H9 (cell line): ENCODE results near the gene PACSIN2. TPM values are rescaled to one million over a fixed set of nuclear protein-coding genes. Genes with fewer than 3 reads are reported as not detected.

Experiments
- DNase-seq: peaks from one replicate; pipeline ENCODE4 v3.0.0-alpha.2; 2017
- H2AFZ ChIP-seq: one replicate; pipeline ENCODE4 v1.6.1; 2013; ENCODE audit warnings: mild to moderate bottlenecking, low read length, control low read depth, moderate library complexity
- H2AK5ac ChIP-seq: 2 replicates; pipeline ENCODE4 v1.6.1; 2013; ENCODE audit warnings: low read length, control low read depth, mixed read lengths; ENCODE audit not compliant: insufficient read length
- H2BK120ac ChIP-seq: one replicate; pipeline ENCODE4 v1.6.1; 2013; ENCODE audit warnings: low read depth, mild to moderate bottlenecking, low read length, control low read depth, inconsistent platforms; ENCODE audit not compliant: poor library complexity, severe bottlenecking
- H2BK12ac ChIP-seq: 2 replicates; pipeline ENCODE4 v1.6.1; 2013; ENCODE audit warnings: low read length, control low read depth, mixed read lengths, low read depth; ENCODE audit not compliant: insufficient read length
- H2BK15ac ChIP-seq: 2 replicates; pipeline ENCODE4 v1.6.1; 2013; ENCODE audit warnings: low read depth, low read length, control low read depth
- H2BK20ac ChIP-seq: one replicate; pipeline ENCODE4 v1.6.1; 2013; ENCODE audit warnings: low read depth, mild to moderate bottlenecking, low read length, control low read depth, inconsistent platforms; ENCODE audit not compliant: poor library complexity, severe bottlenecking
- H2BK5ac ChIP-seq: 2 replicates; pipeline ENCODE4 v1.6.1; 2013; ENCODE audit warnings: low read length, control low read depth, mixed read lengths; ENCODE audit not compliant: insufficient read length
- H3K14ac ChIP-seq: 2 replicates; pipeline ENCODE4 v1.6.1; 2013; ENCODE audit warnings: low read length, control low read depth; ENCODE audit not compliant: insufficient read depth
- H3K18ac ChIP-seq: 2 replicates; pipeline ENCODE4 v1.6.1; 2013; ENCODE audit warnings: low read depth, mild to moderate bottlenecking, mixed read lengths, low read length, control low read depth; ENCODE audit not compliant: insufficient read length
- H3K23ac ChIP-seq: 2 replicates; pipeline ENCODE4 v1.6.1; 2013; ENCODE audit warnings: low read length, control low read depth, mixed read lengths, low read depth; ENCODE audit not compliant: insufficient read length
- H3K23me2 ChIP-seq: 2 replicates; pipeline ENCODE4 v1.6.1; 2013; ENCODE audit warnings: low read depth, mild to moderate bottlenecking, mixed read lengths, low read length, control low read depth; ENCODE audit not compliant: insufficient read length, poor library complexity, severe bottlenecking
- H3K27ac ChIP-seq: 2 replicates; pipeline ENCODE4 v1.5.1; 2013; ENCODE audit warnings: low read length, control low read depth, mixed read lengths, low read depth; ENCODE audit not compliant: insufficient read length
- H3K27me3 ChIP-seq: 2 replicates; pipeline ENCODE4 v1.6.1; 2013; ENCODE audit warnings: low read length, control low read depth, inconsistent platforms; ENCODE audit not compliant: insufficient read depth
- H3K4ac ChIP-seq: 2 replicates; pipeline ENCODE4 v1.6.1; 2013; ENCODE audit warnings: low read depth, mild to moderate bottlenecking, control low read depth, inconsistent platforms, low read length, moderate library complexity
- H3K4me1 ChIP-seq: 2 replicates; pipeline ENCODE4 v1.6.1; 2013; ENCODE audit warnings: low read length, control low read depth, inconsistent platforms; ENCODE audit not compliant: insufficient read depth
- H3K4me2 ChIP-seq: 2 replicates; pipeline ENCODE4 v1.6.1; 2013; ENCODE audit warnings: low read length, control low read depth, mixed read lengths; ENCODE audit not compliant: insufficient read length, insufficient read depth
- H3K56ac ChIP-seq: 2 replicates; pipeline ENCODE4 v1.6.1; 2013; ENCODE audit warnings: low read depth, mild to moderate bottlenecking, mixed read lengths, low read length, control low read depth; ENCODE audit not compliant: insufficient read length
- H3K79me1 ChIP-seq: 2 replicates; pipeline ENCODE4 v1.6.1; 2013; ENCODE audit warnings: low read depth, mild to moderate bottlenecking, moderate library complexity, low read length, control low read depth, inconsistent platforms; ENCODE audit not compliant: insufficient read depth, poor library complexity, severe bottlenecking
- H3K79me2 ChIP-seq: 2 replicates; pipeline ENCODE4 v1.6.1; 2013; ENCODE audit warnings: low read length, control low read depth, inconsistent platforms; ENCODE audit not compliant: insufficient read depth
- H3K9ac ChIP-seq: 2 replicates; pipeline ENCODE4 v1.6.1; 2013; ENCODE audit warnings: low read length, control low read depth, mixed read lengths; ENCODE audit not compliant: insufficient read length; ENCODE audit errors: extremely low read depth
- H3K9me3 ChIP-seq: one replicate; pipeline ENCODE4 v1.6.1; 2013; ENCODE audit warnings: low read depth, low read length, inconsistent platforms; ENCODE audit not compliant: control insufficient read depth
- H3T11ph ChIP-seq: one replicate; pipeline ENCODE4 v1.6.1; 2013; ENCODE audit warnings: mild to moderate bottlenecking, low read length, control low read depth, inconsistent platforms
- H4K20me1 ChIP-seq: one replicate; pipeline ENCODE4 v1.6.1; 2013; ENCODE audit not compliant: control insufficient read depth, insufficient read length, insufficient read depth
- H4K5ac ChIP-seq: 2 replicates; pipeline ENCODE4 v1.6.1; 2013; ENCODE audit warnings: low read depth, mild to moderate bottlenecking, mixed read lengths, low read length, control low read depth; ENCODE audit not compliant: insufficient read length
- H4K8ac ChIP-seq: replicated peaks from 2 replicates; pipeline ENCODE4 v1.6.1; 2013; ENCODE audit warnings: low read length, control low read depth, mixed read lengths, low read depth; ENCODE audit not compliant: insufficient read length
- H4K91ac ChIP-seq: 2 replicates; pipeline ENCODE4 v1.6.1; 2013; ENCODE audit warnings: low read depth, mild to moderate bottlenecking, moderate library complexity, mixed read lengths, low read length, control low read depth; ENCODE audit not compliant: insufficient read length
- H3K27ac Mint-ChIP-seq, 3 experiments: 2 replicates in 2 of 3; 3 replicates in 1 of 3; pipeline ENCODE4 v1.8.0; 2020 to 2021; ENCODE audit warnings: mixed read lengths in 3 of 3, mild to moderate bottlenecking in 1 of 3, moderate library complexity in 1 of 3
- H3K27me3 Mint-ChIP-seq: 2 replicates; pipeline ENCODE4 v1.8.0; 2021; ENCODE audit warnings: low read depth, mild to moderate bottlenecking, moderate library complexity, mixed read lengths
- H3K36me3 Mint-ChIP-seq, 3 experiments: 2 replicates in 2 of 3; 3 replicates in 1 of 3; pipeline ENCODE4 v1.8.0; 2020 to 2021; ENCODE audit warnings: low read depth in 3 of 3, mixed read lengths in 3 of 3; ENCODE audit not compliant: insufficient read depth in 1 of 3
- H3K4me1 Mint-ChIP-seq, 2 experiments: 2 replicates each; pipeline ENCODE4 v1.8.0; 2020; ENCODE audit warnings: mixed read lengths in 2 of 2
- H3K4me3 Mint-ChIP-seq, 2 experiments: 2 replicates in 1 of 2; 3 replicates in 1 of 2; pipeline ENCODE4 v1.8.0; 2020 to 2021; ENCODE audit warnings: mild to moderate bottlenecking in 2 of 2, mixed read lengths in 2 of 2, moderate library complexity in 1 of 2
- H3K9me3 Mint-ChIP-seq, 2 experiments: 2 replicates in 1 of 2; 3 replicates in 1 of 2; pipeline ENCODE4 v1.8.0; 2020; ENCODE audit warnings: mild to moderate bottlenecking in 2 of 2, mixed read lengths in 2 of 2, moderate library complexity in 1 of 2
- WGBS: extraction: QIAGEN DNeasy Blood & Tissue Kit; methylation state at CpG from one replicate; pipeline ENCODE4 v1.1.7; 2013; ENCODE audit warnings: missing lambda C conversion rate, low lambda C conversion rate, mixed read lengths; ENCODE audit not compliant: insufficient read length; ENCODE audit errors: extremely low coverage; 5-methylcytosine and 5-hydroxymethylcytosine counted together
- total RNA-seq: library from RNA; stranded (reverse); gene quantifications from 2 replicates; pipeline ENCODE4 v1.2.1, GENCODE V29; 2021
- TF ChIP-seq, protein P1 (sequence below): fragments of 200-600 bp; sonication (generic); conservative IDR thresholded peaks from 3 replicates; pipeline ENCODE4 v1.8.0; 2021; ENCODE audit warnings: antibody characterized with exemption, mild to moderate bottlenecking

PACSIN2 gene
- total RNA-seq, 1 experiment from 2014 or later: 62.3 TPM

DNA sequence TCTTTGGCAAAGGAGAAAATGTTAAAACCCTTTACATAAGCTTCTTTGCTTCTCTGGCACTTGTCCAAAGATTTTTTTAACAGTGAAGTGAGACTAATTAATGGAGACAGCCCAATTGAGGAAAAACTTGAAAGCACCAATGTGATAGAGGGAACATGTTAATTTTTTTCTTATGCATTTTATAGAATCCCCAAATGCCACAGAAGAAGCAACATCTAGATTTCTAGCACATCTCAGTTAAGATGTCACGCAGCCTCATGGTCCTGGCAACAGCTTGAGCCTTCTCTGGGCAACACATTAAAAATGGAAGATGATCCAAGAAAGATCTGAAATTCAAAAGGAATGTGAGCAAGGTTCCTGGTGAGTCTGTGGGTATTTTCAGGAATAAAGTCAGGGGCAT lies 48.5 kb downstream of the PACSIN2 start:
- no peak overlapping the region for H3K56ac ChIP-seq
- H3K14ac ChIP-seq: no peak overlapping the region
- H3K18ac ChIP-seq: no peak overlapping the region
- no peak overlapping the region for H4K5ac ChIP-seq
- H3K27ac ChIP-seq: no peak overlapping the region
- no peak overlapping the region for H2AFZ ChIP-seq
- H2BK120ac ChIP-seq: no peak overlapping the region
- no peak overlapping the region for H2AK5ac ChIP-seq
- no peak overlapping the region for H4K8ac ChIP-seq
- H3K9me3 Mint-ChIP-seq: peaks cover 10 to 12% of the 10 kb centered on the region in 2 experiments
- no peak overlapping the region for H3T11ph ChIP-seq
- TF ChIP-seq, protein P1, sequence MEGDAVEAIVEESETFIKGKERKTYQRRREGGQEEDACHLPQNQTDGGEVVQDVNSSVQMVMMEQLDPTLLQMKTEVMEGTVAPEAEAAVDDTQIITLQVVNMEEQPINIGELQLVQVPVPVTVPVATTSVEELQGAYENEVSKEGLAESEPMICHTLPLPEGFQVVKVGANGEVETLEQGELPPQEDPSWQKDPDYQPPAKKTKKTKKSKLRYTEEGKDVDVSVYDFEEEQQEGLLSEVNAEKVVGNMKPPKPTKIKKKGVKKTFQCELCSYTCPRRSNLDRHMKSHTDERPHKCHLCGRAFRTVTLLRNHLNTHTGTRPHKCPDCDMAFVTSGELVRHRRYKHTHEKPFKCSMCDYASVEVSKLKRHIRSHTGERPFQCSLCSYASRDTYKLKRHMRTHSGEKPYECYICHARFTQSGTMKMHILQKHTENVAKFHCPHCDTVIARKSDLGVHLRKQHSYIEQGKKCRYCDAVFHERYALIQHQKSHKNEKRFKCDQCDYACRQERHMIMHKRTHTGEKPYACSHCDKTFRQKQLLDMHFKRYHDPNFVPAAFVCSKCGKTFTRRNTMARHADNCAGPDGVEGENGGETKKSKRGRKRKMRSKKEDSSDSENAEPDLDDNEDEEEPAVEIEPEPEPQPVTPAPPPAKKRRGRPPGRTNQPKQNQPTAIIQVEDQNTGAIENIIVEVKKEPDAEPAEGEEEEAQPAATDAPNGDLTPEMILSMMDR: no peak
- peak overlapping the region in 1 of 3 experiments; percentile 40; a peak in 1 of 7 replicates for H3K27ac Mint-ChIP-seq
- no peaks in the 10 kb centered on the region; the same call in 1 of the 2 replicates for H3K79me2 ChIP-seq
- no peak overlapping the region for H3K4me3 Mint-ChIP-seq
- H3K9me3 ChIP-seq: no peaks in the 10 kb centered on the region
- peaks cover 49 to 57% of the 10 kb centered on the region in 2 experiments for H3K4me1 Mint-ChIP-seq
- H4K91ac ChIP-seq: no peak overlapping the region
- H3K9ac ChIP-seq: no peak overlapping the region
- H3K36me3 Mint-ChIP-seq: peaks cover 26 to 36% (median 27%) of the 10 kb centered on the region in 3 experiments
- H2BK20ac ChIP-seq: no peak overlapping the region
- peaks cover 13% of the 10 kb centered on the region for H3K4me1 ChIP-seq
- H3K4ac ChIP-seq: no peak overlapping the region
- H3K23ac ChIP-seq: no peak overlapping the region
- WGBS: no CpG with 5 or more reads among the region's 1 CpG
- H3K27me3 Mint-ChIP-seq: peaks cover 3% of the 10 kb centered on the region
- H4K20me1 ChIP-seq: no peaks in the 10 kb centered on the region
- peaks cover 6% of the 10 kb centered on the region for H3K79me1 ChIP-seq
- no peaks in the 10 kb centered on the region for H3K27me3 ChIP-seq
- H3K4me2 ChIP-seq: no peak overlapping the region
- no peak for DNase-seq
- H2BK15ac ChIP-seq: no peak overlapping the region
- no peak overlapping the region for H2BK12ac ChIP-seq
- H3K23me2 ChIP-seq: peaks cover 2% of the 10 kb centered on the region
- H2BK5ac ChIP-seq: no peak overlapping the region
